ENCODE measurements around the gene TMEM151A. TPM values are rescaled to one million over a fixed set of nuclear protein-coding genes. Genes with fewer than 3 reads are reported as not detected.
A peak's percentile ranks its signal among the peaks of the same experiment; 100 is the strongest.
"Not testable (repeated sequence)": the region's sequence is repeated elsewhere in the genome, so short reads cannot be mapped to it uniquely, and the experiment has no call there.

TMEM151A gene
- total RNA-seq, 1 donor from 2014 or later: 0.19 TPM

DNA sequence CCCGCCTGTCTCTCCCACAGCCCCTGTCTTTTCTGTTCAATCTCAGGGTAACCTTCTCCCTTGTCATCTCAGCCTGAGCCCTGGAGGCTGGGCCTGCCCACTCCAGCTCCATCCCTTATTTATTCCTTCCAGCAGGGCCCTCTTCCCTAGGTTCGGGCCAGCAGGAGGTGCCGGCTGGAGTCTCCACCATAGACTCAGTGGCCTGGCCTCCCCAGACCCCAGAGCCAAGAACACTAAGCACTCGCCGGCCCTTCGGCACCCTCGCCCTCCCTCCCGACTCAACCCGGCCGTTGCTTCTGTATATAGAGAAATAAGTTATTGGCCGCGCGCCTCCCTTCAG is 24.7 kb upstream of the TMEM151A start:
- no peak for DNase-seq (ENCODE audit: low spot score)

GRCh38 chr11:66267379-66268243 is 24.1 kb upstream of the TMEM151A start:
- peak; percentile 97 for DNase-seq (ENCODE audit: low spot score)

DNA sequence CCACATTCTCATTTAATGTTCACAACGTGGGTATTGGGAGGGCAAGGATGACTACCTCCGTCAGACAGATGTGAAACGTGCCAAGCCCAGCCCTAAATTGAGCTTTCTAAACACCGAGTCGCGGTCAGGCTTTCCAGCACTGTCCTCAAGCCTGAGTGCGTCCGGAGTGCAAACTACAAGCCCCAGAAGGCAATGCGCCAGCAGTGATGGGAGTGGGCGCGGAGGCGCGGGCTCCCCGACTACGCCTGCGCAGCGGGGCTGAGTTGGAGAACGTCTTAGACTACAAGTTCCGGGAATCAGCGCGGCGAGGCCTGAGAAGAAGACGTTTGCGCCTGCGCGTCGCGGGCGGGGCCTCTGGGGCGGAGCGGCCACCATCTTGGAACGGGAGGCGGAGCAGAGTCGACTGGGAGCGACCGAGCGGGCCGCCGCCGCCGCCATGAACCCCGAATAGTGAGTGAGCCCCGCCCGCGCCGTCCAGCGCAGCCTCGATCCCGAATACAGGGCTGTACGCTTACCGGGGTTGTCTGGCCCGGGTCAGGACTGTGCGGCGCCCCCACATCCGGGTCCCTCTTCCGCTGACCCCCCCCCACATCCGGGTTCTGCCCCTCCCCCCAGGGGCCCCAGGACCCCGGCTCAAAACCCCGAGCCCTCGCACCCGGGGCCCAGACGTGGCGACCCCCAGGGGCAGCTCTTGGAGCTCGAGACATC is 23.3 kb upstream of the TMEM151A start, which contains the start of gene RAB1B:
Gene RAB1B, plus strand, starts transcription at position 396 of the 708 bp plus-strand sequence. Its CDS starts 41 bp downstream, at position 437.
- peak; percentile 100 for DNase-seq (ENCODE audit: low spot score)

DNA sequence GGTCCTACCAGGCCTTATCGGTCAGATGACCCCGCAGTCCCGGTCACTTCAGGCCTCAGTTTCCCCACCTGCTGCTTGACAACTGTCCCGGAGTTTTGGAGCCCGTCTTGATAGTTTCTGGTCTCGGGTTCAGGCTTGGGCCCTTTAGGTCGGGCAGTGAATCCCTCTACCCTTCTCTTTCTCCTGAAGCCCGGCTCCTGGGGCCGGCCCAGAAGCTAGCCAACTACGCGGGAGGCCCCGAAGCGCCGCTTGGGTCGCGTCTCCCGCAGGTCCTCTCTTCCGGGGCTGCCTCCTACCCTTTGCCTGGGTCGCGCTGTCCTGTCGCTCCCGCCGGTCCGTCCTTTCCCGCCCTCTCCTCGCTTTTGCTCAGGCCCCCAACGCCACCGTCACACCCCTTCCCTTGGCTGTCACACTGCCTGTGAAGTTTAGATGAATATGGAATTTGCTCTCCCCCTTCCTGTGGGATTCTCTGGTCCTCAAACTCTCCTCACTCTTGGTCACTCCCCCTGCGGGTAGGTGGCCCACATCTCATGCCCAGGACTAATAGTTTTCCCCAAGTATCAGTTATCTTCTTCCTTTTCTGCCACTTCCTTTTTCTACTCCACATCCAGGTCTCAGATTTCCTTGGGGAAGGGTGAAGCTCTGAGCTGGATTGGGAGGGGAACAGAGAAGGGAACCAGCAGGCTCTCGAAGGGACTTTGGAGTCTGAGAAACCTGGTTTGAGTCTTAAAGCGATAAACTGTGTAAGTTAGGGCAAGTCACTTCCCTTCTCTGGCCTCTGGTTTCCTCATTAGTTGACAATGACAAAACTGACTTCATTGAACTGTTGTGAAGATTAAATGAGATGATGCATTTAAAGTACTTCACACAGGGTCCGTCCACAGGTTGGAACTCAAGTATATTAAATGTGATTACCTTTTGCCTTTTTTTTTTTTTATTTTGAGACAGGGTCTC is 22.5 kb upstream of the TMEM151A start:
- no peak for DNase-seq (ENCODE audit: low spot score)

DNA sequence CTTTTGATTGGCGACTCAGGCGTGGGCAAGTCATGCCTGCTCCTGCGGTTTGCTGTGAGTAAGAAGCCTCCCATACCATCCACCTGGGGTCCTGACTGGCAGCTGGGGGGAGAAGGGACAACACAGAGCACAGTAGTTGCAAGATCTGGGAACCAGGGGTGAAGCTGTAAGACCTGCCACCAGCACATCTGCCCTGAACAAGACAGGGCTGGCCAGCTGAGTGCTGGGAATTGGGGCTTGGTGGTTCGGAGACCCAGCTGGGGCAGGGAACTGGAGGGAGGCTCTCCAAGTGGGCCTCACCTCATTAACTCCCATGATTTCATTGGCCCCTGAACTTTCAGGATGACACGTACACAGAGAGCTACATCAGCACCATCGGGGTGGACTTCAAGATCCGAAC is 19.9 kb upstream of the TMEM151A start:
- no peak for DNase-seq (ENCODE audit: low spot score)

GRCh38 chr11:66272596-66272995 is 19.1 kb upstream of the TMEM151A start:
- no peak for DNase-seq (ENCODE audit: low spot score)

GRCh38 chr11:66274219-66274618 is 17.5 kb upstream of the TMEM151A start:
- DNase-seq (ENCODE audit: low spot score): no peak

DNA sequence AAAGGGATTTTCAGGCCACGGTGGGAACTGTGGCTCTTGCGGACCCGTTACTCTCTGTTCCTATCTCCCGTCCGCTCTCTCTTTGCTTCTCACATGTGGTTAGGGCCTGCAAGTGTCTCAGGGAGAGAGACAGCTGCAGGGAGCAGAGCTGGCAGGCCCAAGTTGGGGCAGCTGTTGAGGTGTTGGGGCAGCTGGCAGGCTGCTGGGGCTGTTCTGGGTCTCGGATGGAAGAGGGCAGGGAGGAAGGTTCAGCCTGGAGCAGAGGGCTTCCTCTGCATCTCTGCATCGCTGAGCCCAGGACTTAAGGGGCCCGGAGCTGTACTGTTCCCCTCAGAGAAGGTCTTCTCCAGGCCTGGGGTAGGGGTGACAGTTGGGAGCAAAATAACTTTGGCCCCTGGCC is 16.3 kb upstream of the TMEM151A start:
- DNase-seq (ENCODE audit: low spot score): no peak

DNA sequence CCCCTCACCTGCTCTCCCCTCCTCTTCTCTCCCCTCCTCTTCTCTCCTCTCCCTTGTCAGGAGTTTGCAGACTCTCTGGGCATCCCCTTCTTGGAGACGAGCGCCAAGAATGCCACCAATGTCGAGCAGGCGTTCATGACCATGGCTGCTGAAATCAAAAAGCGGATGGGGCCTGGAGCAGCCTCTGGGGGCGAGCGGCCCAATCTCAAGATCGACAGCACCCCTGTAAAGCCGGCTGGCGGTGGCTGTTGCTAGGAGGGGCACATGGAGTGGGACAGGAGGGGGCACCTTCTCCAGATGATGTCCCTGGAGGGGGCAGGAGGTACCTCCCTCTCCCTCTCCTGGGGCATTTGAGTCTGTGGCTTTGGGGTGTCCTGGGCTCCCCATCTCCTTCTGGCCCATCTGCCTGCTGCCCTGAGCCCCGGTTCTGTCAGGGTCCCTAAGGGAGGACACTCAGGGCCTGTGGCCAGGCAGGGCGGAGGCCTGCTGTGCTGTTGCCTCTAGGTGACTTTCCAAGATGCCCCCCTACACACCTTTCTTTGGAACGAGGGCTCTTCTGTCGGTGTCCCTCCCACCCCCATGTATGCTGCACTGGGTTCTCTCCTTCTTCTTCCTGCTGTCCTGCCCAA is 15.6 kb upstream of the TMEM151A start:
- no peak for DNase-seq (ENCODE audit: low spot score)

- not testable (repeated sequence) for DNase-seq (ENCODE audit: low spot score)
Measured at GRCh38 chr11:66276619-66277018, 15.1 kb upstream of the TMEM151A start.

DNA sequence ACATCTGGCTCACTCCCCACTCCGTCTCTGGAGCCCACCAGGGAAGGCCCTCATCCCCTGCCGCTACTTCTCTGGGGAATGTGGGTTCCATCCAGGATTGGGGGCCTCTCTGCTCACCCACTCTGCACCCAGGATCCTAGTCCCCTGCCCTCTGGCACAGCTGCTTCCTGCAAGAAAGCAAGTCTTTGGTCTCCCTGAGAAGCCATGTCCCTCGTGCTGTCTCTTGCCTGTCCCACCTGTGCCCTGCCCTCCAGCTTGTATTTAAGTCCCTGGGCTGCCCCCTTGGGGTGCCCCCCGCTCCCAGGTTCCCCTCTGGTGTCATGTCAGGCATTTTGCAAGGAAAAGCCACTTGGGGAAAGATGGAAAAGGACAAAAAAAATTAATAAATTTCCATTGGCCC is 14.6 kb upstream of the TMEM151A start:
- not testable (repeated sequence) for DNase-seq (ENCODE audit: low spot score)

GRCh38 chr11:66277471-66278362 is 14.0 kb upstream of the TMEM151A start, which contains the start of gene CNIH2:
Gene CNIH2 (plus strand): TSS chr11:66278175. CDS start chr11:66278457, 282 bp downstream.
- DNase-seq (ENCODE audit: low spot score): no peak

DNA sequence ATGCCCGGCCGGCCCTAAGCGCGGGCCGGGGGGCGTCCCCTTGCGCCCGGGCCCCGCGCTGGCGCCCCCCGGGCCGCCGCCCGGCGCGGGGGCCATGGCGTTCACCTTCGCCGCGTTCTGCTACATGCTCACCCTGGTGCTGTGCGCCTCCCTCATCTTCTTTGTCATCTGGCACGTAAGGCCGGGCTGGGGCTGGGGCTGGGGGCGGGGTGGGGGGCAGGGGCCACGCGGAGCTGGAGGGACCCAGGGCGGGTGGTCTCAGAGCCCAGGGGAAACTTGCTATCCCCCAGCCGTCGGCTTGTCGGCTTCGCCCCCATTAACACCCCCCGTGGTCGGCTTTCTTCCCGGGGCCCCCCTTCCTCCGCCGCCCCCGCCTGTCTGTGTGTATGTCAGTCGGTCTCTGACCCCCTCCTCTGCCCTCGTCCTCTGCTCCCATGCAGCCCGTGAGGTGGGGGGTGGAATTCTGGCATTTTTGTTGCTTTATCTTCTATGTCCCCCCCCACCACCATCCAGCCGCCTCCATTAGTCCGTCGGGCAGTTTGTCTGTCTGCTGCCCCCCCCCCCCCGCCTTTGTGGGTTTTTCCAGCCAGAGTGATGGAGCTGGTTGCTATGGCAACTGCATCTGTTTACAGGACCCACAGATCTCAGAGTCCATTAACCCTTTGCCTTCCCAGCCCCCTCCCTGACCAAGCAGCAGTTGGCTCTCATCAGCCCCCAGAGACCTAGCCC is 13.2 kb upstream of the TMEM151A start:
- no peak for DNase-seq (ENCODE audit: low spot score)

- DNase-seq (ENCODE audit: low spot score): no peak
Measured at GRCh38 chr11:66279092-66279734, 12.5 kb upstream of the TMEM151A start.

DNA sequence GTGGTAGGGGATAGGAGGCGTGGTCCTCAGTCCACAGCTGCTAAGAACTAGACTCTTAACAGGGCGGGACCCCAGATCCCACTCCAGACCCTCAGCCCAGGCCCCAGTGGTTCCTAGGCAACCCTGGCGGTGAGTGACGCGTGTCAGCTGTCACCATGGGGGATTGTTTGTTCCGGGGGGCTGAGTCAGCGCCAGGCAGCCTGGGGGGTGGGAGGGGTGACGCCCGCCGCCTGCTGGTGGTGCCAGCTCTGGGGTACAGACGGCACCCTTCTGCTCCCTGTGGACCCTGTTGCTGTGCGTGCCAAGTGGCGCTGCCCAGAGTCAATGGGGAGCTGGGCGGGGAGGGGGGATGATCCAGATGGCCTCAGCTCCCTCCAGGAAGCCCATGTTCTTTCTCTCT is 11.3 kb upstream of the TMEM151A start:
- no peak for DNase-seq (ENCODE audit: low spot score)

DNA sequence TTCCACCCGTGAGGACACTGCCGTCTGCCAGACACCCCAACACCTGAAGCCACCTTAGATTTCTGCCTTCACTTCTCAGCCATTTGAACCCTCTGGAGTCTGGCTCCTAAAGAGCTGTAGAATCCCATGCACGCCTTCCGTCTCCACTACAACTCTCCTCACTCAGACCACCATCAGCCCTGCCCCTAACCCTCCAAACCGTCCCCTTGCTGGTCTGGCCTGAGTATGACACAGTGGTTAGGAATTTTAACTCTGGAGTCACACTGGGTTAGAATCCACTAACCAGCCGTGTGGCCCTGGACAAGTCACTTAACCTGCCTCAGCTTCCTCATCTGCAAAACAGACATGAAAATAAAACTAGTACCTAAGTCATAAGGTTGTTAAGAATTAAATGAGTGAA is 10.7 kb upstream of the TMEM151A start:
- no peak for DNase-seq (ENCODE audit: low spot score)

- DNase-seq (ENCODE audit: low spot score): no peak
Measured at GRCh38 chr11:66281776-66282467, 9.8 kb upstream of the TMEM151A start.

Data from mesenteric fat pad (tissue), 1 donor.